ENCODE measurements around the gene ST7. TPM values are rescaled to one million over a fixed set of nuclear protein-coding genes. Genes with fewer than 3 reads are reported as not detected.

ST7 gene
- polyA plus RNA-seq, 1 donor from 2014 or later, result 76.8 TPM

GRCh38 chr7:116955801-116956476, 2.6 kb downstream of the ST7 start:
- Histone ChIP-seq H3K27ac (ENCODE audit: low read length) (no peak overlapping the region), H3K4me3 (ENCODE audit: low read length) (no peak overlapping the region), H3K4me2 (ENCODE audit: low read length) (no peak overlapping the region), H3F3A (ENCODE audit: insufficient read depth, low read length, poor library complexity, severe bottlenecking) (peaks cover 10% of the 10 kb centered on the region), H2AFZ (ENCODE audit: low read depth, low read length) (no peak overlapping the region), H3K9me2 (ENCODE audit: insufficient read depth, low read length) (no peaks in the 10 kb centered on the region), H3K9me3 (ENCODE audit: low read length) (no peaks in the 10 kb centered on the region), H3K9ac (ENCODE audit: low read length) (no peak overlapping the region), H4K20me1 (ENCODE audit: insufficient read depth) (no peaks in the 10 kb centered on the region), H3K79me2 (replicated peaks; ENCODE audit: insufficient read depth, low read length) (no peaks in the 10 kb centered on the region), H3K36me3 (ENCODE audit: insufficient read depth, low read length) (no peaks in the 10 kb centered on the region), H3K27me3 (ENCODE audit: insufficient read depth, low read depth, low read length) (no peaks in the 10 kb centered on the region)
- TF ChIP-seq EZH2 (IDR thresholded peaks at IDR 0.05; ENCODE audit: borderline replicate concordance, insufficient read depth, low read length, poor library complexity, severe bottlenecking) (no peak), TAF1 (IDR thresholded peaks at IDR 0.05; ENCODE audit: low read depth) (no peak), RAD21 (conservative IDR thresholded peaks at IDR 0.05) (no peak), CTCF (IDR thresholded peaks at IDR 0.05; ENCODE audit: poor library complexity, severe bottlenecking) (no peak), POLR2AphosphoS5 (IDR thresholded peaks at IDR 0.05) (no peak), EP300 (conservative IDR thresholded peaks at IDR 0.05; ENCODE audit: poor library complexity, severe bottlenecking) (no peak), MXI1 (conservative IDR thresholded peaks at IDR 0.05; ENCODE audit: poor library complexity, severe bottlenecking) (no peak), SMC3 (conservative IDR thresholded peaks at IDR 0.05; ENCODE audit: poor library complexity) (no peak)
- TF ChIP-seq, protein P1, sequence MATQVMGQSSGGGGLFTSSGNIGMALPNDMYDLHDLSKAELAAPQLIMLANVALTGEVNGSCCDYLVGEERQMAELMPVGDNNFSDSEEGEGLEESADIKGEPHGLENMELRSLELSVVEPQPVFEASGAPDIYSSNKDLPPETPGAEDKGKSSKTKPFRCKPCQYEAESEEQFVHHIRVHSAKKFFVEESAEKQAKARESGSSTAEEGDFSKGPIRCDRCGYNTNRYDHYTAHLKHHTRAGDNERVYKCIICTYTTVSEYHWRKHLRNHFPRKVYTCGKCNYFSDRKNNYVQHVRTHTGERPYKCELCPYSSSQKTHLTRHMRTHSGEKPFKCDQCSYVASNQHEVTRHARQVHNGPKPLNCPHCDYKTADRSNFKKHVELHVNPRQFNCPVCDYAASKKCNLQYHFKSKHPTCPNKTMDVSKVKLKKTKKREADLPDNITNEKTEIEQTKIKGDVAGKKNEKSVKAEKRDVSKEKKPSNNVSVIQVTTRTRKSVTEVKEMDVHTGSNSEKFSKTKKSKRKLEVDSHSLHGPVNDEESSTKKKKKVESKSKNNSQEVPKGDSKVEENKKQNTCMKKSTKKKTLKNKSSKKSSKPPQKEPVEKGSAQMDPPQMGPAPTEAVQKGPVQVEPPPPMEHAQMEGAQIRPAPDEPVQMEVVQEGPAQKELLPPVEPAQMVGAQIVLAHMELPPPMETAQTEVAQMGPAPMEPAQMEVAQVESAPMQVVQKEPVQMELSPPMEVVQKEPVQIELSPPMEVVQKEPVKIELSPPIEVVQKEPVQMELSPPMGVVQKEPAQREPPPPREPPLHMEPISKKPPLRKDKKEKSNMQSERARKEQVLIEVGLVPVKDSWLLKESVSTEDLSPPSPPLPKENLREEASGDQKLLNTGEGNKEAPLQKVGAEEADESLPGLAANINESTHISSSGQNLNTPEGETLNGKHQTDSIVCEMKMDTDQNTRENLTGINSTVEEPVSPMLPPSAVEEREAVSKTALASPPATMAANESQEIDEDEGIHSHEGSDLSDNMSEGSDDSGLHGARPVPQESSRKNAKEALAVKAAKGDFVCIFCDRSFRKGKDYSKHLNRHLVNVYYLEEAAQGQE (IDR thresholded peaks at IDR 0.05; ENCODE audit: borderline replicate concordance), result no peak

DNA sequence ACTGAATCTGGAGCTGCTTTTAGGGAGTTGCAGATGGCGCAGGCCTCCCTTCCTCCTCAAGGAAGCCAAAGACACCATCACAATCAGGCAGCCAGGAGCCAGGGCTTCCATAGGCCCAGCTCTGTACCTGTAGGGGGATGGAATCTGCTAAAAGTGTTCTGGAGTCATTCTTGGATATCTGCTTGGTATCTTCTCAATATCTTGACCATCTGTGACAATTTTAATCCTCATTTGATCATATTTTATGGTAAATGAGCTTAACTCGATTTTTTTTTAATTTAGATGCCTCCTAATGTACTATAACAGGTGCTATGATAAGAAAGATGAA, 3.1 kb downstream of the ST7 start:
- H3K9ac ChIP-seq (ENCODE audit: low read length), result no peak overlapping the region
- H2AFZ ChIP-seq (ENCODE audit: low read depth, low read length), result no peak overlapping the region
- no peak overlapping the region for H3K4me2 ChIP-seq (ENCODE audit: low read length)
- peaks cover 10% of the 10 kb centered on the region for H3F3A ChIP-seq (ENCODE audit: insufficient read depth, low read length, poor library complexity, severe bottlenecking)
- H3K9me2 ChIP-seq (ENCODE audit: insufficient read depth, low read length), result no peaks in the 10 kb centered on the region
- H3K9me3 ChIP-seq (ENCODE audit: low read length), result no peaks in the 10 kb centered on the region
- TF ChIP-seq POLR2AphosphoS5 (IDR thresholded peaks at IDR 0.05) (no peak), RAD21 (conservative IDR thresholded peaks at IDR 0.05) (no peak), MXI1 (conservative IDR thresholded peaks at IDR 0.05; ENCODE audit: poor library complexity, severe bottlenecking) (no peak), EZH2 (IDR thresholded peaks at IDR 0.05; ENCODE audit: borderline replicate concordance, insufficient read depth, low read length, poor library complexity, severe bottlenecking) (no peak), SMC3 (conservative IDR thresholded peaks at IDR 0.05; ENCODE audit: poor library complexity) (no peak), TAF1 (IDR thresholded peaks at IDR 0.05; ENCODE audit: low read depth) (no peak), CTCF (IDR thresholded peaks at IDR 0.05; ENCODE audit: poor library complexity, severe bottlenecking) (no peak), EP300 (conservative IDR thresholded peaks at IDR 0.05; ENCODE audit: poor library complexity, severe bottlenecking) (no peak)
- TF ChIP-seq, protein P1 (IDR thresholded peaks at IDR 0.05; ENCODE audit: borderline replicate concordance), result no peak
- no peak overlapping the region for H3K27ac ChIP-seq (ENCODE audit: low read length)
- no peaks in the 10 kb centered on the region for H4K20me1 ChIP-seq (ENCODE audit: insufficient read depth)
- H3K36me3 ChIP-seq (ENCODE audit: insufficient read depth, low read length), result no peaks in the 10 kb centered on the region
- no peaks in the 10 kb centered on the region for H3K79me2 ChIP-seq (replicated peaks; ENCODE audit: insufficient read depth, low read length)
- no peaks in the 10 kb centered on the region for H3K27me3 ChIP-seq (ENCODE audit: insufficient read depth, low read depth, low read length)
- no peak overlapping the region for H3K4me3 ChIP-seq (ENCODE audit: low read length)
